ENCODE results near the gene RABGEF1. TPM values are rescaled to one million over a fixed set of nuclear protein-coding genes. Genes with fewer than 3 reads are reported as not detected.
"Not testable (repeated sequence)": the region's sequence is repeated elsewhere in the genome, so short reads cannot be mapped to it uniquely, and the experiment has no call there.

RABGEF1 gene
- total RNA-seq, 1 experiment from 2014 or later, result 27.3 TPM

DNA sequence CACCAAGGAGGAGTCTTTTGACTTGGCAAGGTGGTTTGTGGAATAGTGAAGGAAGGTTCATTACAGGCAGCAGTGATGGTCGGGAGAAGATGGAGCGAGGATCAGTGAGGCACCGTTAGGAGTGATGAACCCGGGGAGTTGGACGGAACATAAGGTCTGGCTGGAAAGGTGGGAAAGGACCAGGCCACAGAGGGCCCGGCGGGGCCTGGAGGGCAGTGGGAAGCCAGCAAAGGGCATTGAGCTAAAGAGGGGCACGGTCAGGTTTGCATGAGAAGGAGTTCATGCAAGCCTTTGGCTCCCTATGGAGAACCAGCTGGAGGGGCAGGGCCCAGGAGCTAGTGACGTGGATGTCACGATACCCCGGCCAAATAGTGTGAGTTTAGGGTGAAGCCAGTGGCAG is 46.2 kb upstream of the RABGEF1 start:
- H3K4me1 ChIP-seq (ENCODE audit: control insufficient read depth, insufficient read depth, low read length), result no peaks in the 10 kb centered on the region
- H3K27me3 ChIP-seq (ENCODE audit: control insufficient read depth, insufficient read depth, low read length), result no peaks in the 10 kb centered on the region
- no peaks in the 10 kb centered on the region for H3K9me3 ChIP-seq (ENCODE audit: control insufficient read depth, insufficient read depth, low read depth, low read length)
- intact Hi-C loops (cut with micrococcal nuclease; ENCODE audit: unreplicated experiment) (no loop called here), in situ Hi-C loops (cut with HindIII; ENCODE audit: low pct_unique_long_range_greater_than_20kb, low sequenced_read_pairs) (no loop called here)
- POLR2A ChIA-PET, result no interaction called here
- no peaks in the 10 kb centered on the region for H3K36me3 ChIP-seq (ENCODE audit: control insufficient read depth, insufficient read depth, low read length)
- no peak overlapping the region for H3K4me3 ChIP-seq (ENCODE audit: low read depth in 2 of 2, low read length in 2 of 2)
- ATAC-seq, result no peak
- no peak overlapping the region for H3K27ac ChIP-seq (ENCODE audit: low read length)
- DNase-seq (ENCODE audit: low read depth, low spot score), result no peak
- BruUV-seq (replicated peaks), result no TSS peak
- TF ChIP-seq, protein P1, sequence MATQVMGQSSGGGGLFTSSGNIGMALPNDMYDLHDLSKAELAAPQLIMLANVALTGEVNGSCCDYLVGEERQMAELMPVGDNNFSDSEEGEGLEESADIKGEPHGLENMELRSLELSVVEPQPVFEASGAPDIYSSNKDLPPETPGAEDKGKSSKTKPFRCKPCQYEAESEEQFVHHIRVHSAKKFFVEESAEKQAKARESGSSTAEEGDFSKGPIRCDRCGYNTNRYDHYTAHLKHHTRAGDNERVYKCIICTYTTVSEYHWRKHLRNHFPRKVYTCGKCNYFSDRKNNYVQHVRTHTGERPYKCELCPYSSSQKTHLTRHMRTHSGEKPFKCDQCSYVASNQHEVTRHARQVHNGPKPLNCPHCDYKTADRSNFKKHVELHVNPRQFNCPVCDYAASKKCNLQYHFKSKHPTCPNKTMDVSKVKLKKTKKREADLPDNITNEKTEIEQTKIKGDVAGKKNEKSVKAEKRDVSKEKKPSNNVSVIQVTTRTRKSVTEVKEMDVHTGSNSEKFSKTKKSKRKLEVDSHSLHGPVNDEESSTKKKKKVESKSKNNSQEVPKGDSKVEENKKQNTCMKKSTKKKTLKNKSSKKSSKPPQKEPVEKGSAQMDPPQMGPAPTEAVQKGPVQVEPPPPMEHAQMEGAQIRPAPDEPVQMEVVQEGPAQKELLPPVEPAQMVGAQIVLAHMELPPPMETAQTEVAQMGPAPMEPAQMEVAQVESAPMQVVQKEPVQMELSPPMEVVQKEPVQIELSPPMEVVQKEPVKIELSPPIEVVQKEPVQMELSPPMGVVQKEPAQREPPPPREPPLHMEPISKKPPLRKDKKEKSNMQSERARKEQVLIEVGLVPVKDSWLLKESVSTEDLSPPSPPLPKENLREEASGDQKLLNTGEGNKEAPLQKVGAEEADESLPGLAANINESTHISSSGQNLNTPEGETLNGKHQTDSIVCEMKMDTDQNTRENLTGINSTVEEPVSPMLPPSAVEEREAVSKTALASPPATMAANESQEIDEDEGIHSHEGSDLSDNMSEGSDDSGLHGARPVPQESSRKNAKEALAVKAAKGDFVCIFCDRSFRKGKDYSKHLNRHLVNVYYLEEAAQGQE (IDR thresholded peaks at IDR 0.05; ENCODE audit: insufficient read depth in 1 of 2, low read depth in 2 of 2, low read length in 1 of 2), result no peak
- TF ChIP-seq TCF7L2 (IDR thresholded peaks at IDR 0.05; ENCODE audit: low read depth, low read length), result no peak
- TF ChIP-seq CTCF (IDR thresholded peaks at IDR 0.05), result no peak
- no peak for TF ChIP-seq POLR2AphosphoS5 (IDR thresholded peaks at IDR 0.05; ENCODE audit: low read depth, low read length)
- TF ChIP-seq SIN3A (IDR thresholded peaks at IDR 0.05; ENCODE audit: borderline replicate concordance, insufficient read depth, low read depth, low read length), result no peak
- CTCF ChIA-PET, result no interaction called here

DNA sequence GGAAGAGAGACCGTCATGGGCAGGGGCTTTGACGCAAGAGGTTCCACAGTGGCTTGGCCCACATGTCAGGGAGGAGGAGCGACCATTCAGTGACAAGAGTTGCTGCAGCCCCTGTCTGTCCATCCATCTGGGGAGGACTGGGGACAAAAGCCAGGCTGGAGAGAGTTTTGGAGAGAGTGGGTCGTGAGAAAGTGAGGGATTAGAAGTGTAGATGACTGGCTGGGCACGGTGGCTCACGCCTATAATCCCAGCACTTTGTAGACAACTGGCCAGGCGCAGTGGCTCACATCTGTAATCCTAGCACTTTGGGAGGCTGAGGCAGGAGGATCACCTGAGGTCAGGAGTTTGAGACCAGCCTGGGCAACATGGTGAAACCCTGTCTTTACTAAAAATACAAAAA is 45.1 kb upstream of the RABGEF1 start:
- H3K9me3 ChIP-seq (ENCODE audit: control insufficient read depth, insufficient read depth, low read depth, low read length); POLR2A ChIA-PET; ATAC-seq; CTCF ChIA-PET; BruUV-seq (replicated peaks); H3K4me3 ChIP-seq (ENCODE audit: low read depth in 2 of 2, low read length in 2 of 2); H3K27ac ChIP-seq (ENCODE audit: low read length); intact Hi-C loops (cut with micrococcal nuclease; ENCODE audit: unreplicated experiment); H3K36me3 ChIP-seq (ENCODE audit: control insufficient read depth, insufficient read depth, low read length); H3K27me3 ChIP-seq (ENCODE audit: control insufficient read depth, insufficient read depth, low read length); DNase-seq (ENCODE audit: low read depth, low spot score); in situ Hi-C loops (cut with HindIII; ENCODE audit: low pct_unique_long_range_greater_than_20kb, low sequenced_read_pairs); H3K4me1 ChIP-seq (ENCODE audit: control insufficient read depth, insufficient read depth, low read length): not testable (repeated sequence)

DNA sequence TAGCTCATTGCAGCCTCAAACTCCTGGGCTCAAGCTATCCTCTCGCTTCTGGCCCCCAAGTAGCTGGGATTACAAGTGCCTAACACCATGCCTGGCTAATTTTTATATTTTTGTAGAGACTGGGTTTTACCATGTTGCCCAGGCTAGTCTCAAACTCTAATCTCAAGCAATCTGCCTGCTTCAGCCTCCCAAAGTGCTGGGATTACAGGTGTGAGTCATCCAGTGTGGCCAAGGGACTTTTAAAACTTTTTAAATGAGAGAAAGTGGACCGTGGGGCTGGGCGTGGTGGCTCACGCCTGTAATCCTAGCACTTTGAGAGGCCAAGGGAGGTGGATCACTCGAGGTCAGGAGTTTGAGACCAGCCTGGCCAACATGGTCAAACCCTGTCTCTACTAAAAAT is 44.4 kb upstream of the RABGEF1 start:
- in situ Hi-C loops (cut with HindIII; ENCODE audit: low pct_unique_long_range_greater_than_20kb, low sequenced_read_pairs); H3K27ac ChIP-seq (ENCODE audit: low read length); ATAC-seq; DNase-seq (ENCODE audit: low read depth, low spot score); POLR2A ChIA-PET; H3K36me3 ChIP-seq (ENCODE audit: control insufficient read depth, insufficient read depth, low read length); H3K9me3 ChIP-seq (ENCODE audit: control insufficient read depth, insufficient read depth, low read depth, low read length); BruUV-seq (replicated peaks); intact Hi-C loops (cut with micrococcal nuclease; ENCODE audit: unreplicated experiment); H3K27me3 ChIP-seq (ENCODE audit: control insufficient read depth, insufficient read depth, low read length); H3K4me3 ChIP-seq (ENCODE audit: low read depth in 2 of 2, low read length in 2 of 2); H3K4me1 ChIP-seq (ENCODE audit: control insufficient read depth, insufficient read depth, low read length): not testable (repeated sequence)
- CTCF ChIA-PET, result interaction anchor here (0.7 kb wide), 1 partner anchor 31 kb away, joined by 7 read pairs; no protein-coding TSS in a partner anchor

All from Panc1 (cell line).